Caco-2 (cell line): ENCODE measurements around the gene COL4A3. TPM values are rescaled to one million over a fixed set of nuclear protein-coding genes. Genes with fewer than 3 reads are reported as not detected.

ENCODE experiments used
- BruUV-seq: library from RNA; stranded (reverse); fragments of 400-500 nt; replicated peaks from 2 replicates; lab custom pipeline; 2021; lab: Mats Ljungman, UMichigan
- CTCF ChIA-PET: fragments of 300-600 bp; sonication (Branson Sonifier 250); formaldehyde crosslinking; loops from one replicate; lab custom pipeline; 2022; ENCODE audit warnings: antibody characterized with exemption; lab: Charles Lee
- POLR2A ChIA-PET: fragments of 300-600 bp; sonication (Branson Sonifier 250); formaldehyde crosslinking; loops from one replicate; lab custom pipeline; 2022; ENCODE audit warnings: antibody characterized with exemption; lab: Charles Lee
- DNase-seq, 2 experiments: peaks; one replicate each; pipeline versions ENCODE4 v3.0.0 to v3.0.0-alpha.2; 2020 to 2022
- H3K27me3 ChIP-seq: replicated peaks from 2 replicates; pipeline ENCODE4 v1.6.0; 2011; ENCODE audit warnings: low read length; ENCODE audit not compliant: control insufficient read depth, insufficient read depth
- H3K36me3 ChIP-seq: 2 replicates; pipeline ENCODE4 v1.5.1; 2011; ENCODE audit warnings: low read length; ENCODE audit not compliant: control insufficient read depth, insufficient read depth
- H3K4me1 ChIP-seq: fragments of 250-450 bp; sonication (Bioruptor Pico); 2 replicates; pipeline ENCODE4 v1.5.1; 2020; ENCODE audit warnings: mild to moderate bottlenecking
- H3K4me3 ChIP-seq: 2 replicates; pipeline ENCODE4 v1.5.1; 2011; ENCODE audit warnings: low read depth, mild to moderate bottlenecking, control low read depth, low read length
- H3K9me3 ChIP-seq: fragments of 250-450 bp; sonication (Bioruptor Pico); 2 replicates; pipeline ENCODE4 v1.5.1; 2020; ENCODE audit warnings: mild to moderate bottlenecking, moderate library complexity
- H3K27ac Mint-ChIP-seq: one replicate; pipeline ENCODE4 v1.8.0; 2022; ENCODE audit warnings: mixed read lengths; ENCODE audit not compliant: unreplicated experiment
- H3K27me3 Mint-ChIP-seq: one replicate; pipeline ENCODE4 v1.8.0; 2022; ENCODE audit warnings: mixed read lengths; ENCODE audit not compliant: insufficient read depth, unreplicated experiment
- H3K36me3 Mint-ChIP-seq: one replicate; pipeline ENCODE4 v1.8.0; 2022; ENCODE audit warnings: mild to moderate bottlenecking, mixed read lengths; ENCODE audit not compliant: insufficient read depth, unreplicated experiment
- H3K4me1 Mint-ChIP-seq: one replicate; pipeline ENCODE4 v1.8.0; 2022; ENCODE audit warnings: low read depth, mixed read lengths; ENCODE audit not compliant: unreplicated experiment
- H3K4me3 Mint-ChIP-seq: one replicate; pipeline ENCODE4 v1.8.0; 2022; ENCODE audit warnings: mild to moderate bottlenecking, moderate library complexity, mixed read lengths; ENCODE audit not compliant: unreplicated experiment
- H3K9me3 Mint-ChIP-seq: one replicate; pipeline ENCODE4 v1.8.0; 2022; ENCODE audit warnings: mixed read lengths; ENCODE audit not compliant: unreplicated experiment
- intact Hi-C: fragments of 100-400 bp; cut with micrococcal nuclease; formaldehyde crosslinking; loops from one replicate; pipeline ENCODE4 v1.10.0; 2022; ENCODE audit not compliant: unreplicated experiment
- total RNA-seq: library from RNA; stranded (reverse); gene quantifications from 2 replicates; pipeline ENCODE4 v1.2.3, GENCODE V29; 2022
- TF ChIP-seq, protein P1 (sequence below), 2 experiments: fragments of 200-600 bp in 1 of 2; IDR thresholded peaks; 1 replicate in 1 of 2; 2 replicates in 1 of 2; pipeline versions ENCODE4 v1.5.1 to v1.8.0; 2011 to 2022; ENCODE audit warnings: antibody characterized with exemption in 1 of 2, control low read depth in 1 of 2, inconsistent platforms in 1 of 2, low read depth in 1 of 2, low read length in 1 of 2, mild to moderate bottlenecking in 1 of 2, moderate library complexity in 1 of 2; ENCODE audit not compliant: insufficient read depth in 1 of 2, severe bottlenecking in 1 of 2, unreplicated experiment in 1 of 2

The COL4A3 gene
- total RNA-seq, 1 experiment from 2014 or later: 4.2 TPM

DNA sequence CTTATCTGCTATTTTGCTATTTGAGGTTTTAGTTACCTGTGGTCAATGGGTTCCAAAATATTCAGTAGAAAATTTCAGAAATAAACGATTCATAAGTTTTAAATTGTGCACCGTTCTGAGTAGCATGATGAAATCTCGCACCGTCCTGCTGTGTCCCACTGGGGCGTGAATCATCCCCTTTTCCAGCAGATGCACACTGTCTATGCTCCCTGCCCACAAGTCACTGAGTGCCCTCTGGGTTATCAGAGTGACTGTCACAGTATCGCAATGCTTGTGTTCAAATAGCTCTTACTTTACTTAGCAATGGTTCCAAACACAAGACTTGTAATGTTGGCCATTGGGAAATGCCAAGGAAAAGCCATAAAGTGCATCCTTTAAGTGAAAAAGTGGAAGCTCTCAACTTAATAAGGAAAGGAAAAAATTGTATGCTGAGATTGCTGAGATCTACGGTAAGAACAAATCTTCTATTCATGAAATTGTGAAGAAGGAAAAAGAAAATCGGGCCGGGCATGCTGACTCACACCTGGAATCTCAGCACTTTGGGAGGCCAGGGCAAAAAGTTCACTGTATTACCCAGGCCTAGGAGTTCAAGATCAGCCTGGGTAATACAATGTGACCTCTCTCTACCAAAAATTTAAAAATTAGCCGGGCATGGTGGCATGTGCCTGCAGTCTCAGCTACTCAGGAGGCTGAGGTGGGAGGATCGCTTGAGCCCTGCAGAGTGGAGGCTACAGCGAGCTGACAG, 13.3 kb downstream of the COL4A3 start:
- TF ChIP-seq, protein P1, sequence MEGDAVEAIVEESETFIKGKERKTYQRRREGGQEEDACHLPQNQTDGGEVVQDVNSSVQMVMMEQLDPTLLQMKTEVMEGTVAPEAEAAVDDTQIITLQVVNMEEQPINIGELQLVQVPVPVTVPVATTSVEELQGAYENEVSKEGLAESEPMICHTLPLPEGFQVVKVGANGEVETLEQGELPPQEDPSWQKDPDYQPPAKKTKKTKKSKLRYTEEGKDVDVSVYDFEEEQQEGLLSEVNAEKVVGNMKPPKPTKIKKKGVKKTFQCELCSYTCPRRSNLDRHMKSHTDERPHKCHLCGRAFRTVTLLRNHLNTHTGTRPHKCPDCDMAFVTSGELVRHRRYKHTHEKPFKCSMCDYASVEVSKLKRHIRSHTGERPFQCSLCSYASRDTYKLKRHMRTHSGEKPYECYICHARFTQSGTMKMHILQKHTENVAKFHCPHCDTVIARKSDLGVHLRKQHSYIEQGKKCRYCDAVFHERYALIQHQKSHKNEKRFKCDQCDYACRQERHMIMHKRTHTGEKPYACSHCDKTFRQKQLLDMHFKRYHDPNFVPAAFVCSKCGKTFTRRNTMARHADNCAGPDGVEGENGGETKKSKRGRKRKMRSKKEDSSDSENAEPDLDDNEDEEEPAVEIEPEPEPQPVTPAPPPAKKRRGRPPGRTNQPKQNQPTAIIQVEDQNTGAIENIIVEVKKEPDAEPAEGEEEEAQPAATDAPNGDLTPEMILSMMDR (IDR thresholded peaks at IDR 0.05; ENCODE audit: insufficient read depth in 1 of 2, low read depth in 1 of 2, low read length in 1 of 2, severe bottlenecking in 1 of 2, unreplicated experiment in 1 of 2): no peak
- DNase-seq: no peak
- POLR2A ChIA-PET: no interaction called here

DNA sequence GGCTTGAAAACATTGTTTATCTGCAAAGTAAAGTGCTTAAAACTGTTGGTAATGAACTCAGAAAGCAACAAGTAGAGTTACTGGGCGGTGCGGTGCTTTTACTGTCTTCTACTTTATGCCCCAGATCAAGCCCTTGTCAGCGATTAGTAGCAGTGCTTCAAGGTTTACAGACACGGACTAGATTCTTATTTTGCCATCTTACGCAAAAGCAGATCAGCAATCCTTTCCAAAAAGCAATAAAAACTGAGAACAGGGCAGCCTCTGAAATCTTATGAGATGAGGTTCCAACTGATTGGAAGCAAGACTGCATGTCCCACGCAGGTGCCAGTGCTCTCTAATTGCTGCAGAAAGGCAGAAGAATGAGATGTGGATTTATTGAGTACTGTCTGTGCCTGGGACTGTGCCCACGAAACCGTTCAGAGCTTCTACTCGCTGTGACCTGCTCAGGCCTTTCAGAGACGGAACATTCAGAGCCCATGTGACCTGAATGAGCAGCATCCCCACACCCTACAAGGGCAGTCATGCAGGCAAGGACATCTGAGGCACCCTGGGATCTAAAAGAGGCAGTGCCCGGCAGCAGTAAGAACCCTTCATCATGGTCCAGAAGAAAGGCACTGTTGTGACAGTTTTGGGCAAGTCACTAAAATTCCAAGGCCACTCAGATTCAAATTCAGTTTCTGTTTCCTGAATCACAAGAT, 15.7 kb downstream of the COL4A3 start:
- intact Hi-C loops: no loop called here
- no peak overlapping the region for H3K4me3 ChIP-seq
- no peaks in the 10 kb centered on the region for H3K9me3 ChIP-seq
- Mint-ChIP-seq H3K27me3 (no peaks in the 10 kb centered on the region), H3K36me3 (no peaks in the 10 kb centered on the region), H3K27ac (no peak overlapping the region), H3K4me1 (no peaks in the 10 kb centered on the region), H3K9me3 (no peaks in the 10 kb centered on the region), H3K4me3 (no peak overlapping the region)
- H3K4me1 ChIP-seq: no peaks in the 10 kb centered on the region
- H3K27me3 ChIP-seq: no peaks in the 10 kb centered on the region
- BruUV-seq: no TSS peak
- H3K36me3 ChIP-seq: no peaks in the 10 kb centered on the region
- TF ChIP-seq, protein P1 (IDR thresholded peaks at IDR 0.05; ENCODE audit: insufficient read depth in 1 of 2, low read depth in 1 of 2, low read length in 1 of 2, severe bottlenecking in 1 of 2, unreplicated experiment in 1 of 2): no peak
- POLR2A ChIA-PET: no interaction called here
- DNase-seq: no peak
- CTCF ChIA-PET: no interaction called here

More for the DNA sequence above, 13.3 kb downstream of the COL4A3 start:
- H3K4me3 ChIP-seq: no peak overlapping the region
- Mint-ChIP-seq H3K36me3 (no peaks in the 10 kb centered on the region), H3K27me3 (no peaks in the 10 kb centered on the region), H3K4me1 (no peaks in the 10 kb centered on the region), H3K9me3 (no peaks in the 10 kb centered on the region), H3K27ac (no peak overlapping the region), H3K4me3 (no peak overlapping the region)
- no peaks in the 10 kb centered on the region for H3K36me3 ChIP-seq
- intact Hi-C loops: no loop called here
- no peaks in the 10 kb centered on the region for H3K9me3 ChIP-seq
- H3K4me1 ChIP-seq: no peaks in the 10 kb centered on the region
- H3K27me3 ChIP-seq: no peaks in the 10 kb centered on the region
- CTCF ChIA-PET: no interaction called here
- BruUV-seq: no TSS peak

DNA sequence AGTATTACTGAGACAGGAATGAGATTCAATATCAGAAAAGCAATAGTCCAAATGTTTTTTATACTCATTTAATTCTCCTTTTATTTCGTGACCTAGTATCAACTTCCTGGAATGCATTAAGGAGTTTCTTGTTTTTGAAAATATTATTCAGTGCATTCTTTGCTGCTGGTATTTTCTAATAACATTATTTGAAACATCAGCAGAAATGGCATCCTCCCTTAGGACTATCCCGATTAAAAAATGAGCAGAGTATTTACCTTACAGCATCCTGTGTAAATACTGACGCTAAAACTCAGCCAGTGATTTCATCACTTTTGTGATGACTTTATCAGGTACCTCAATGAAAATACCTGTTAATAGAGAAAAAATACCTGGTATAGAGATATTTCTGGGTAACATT, 16.3 kb downstream of the COL4A3 start:
- intact Hi-C loops: no loop called here
- no peaks in the 10 kb centered on the region for H3K27me3 ChIP-seq
- no peaks in the 10 kb centered on the region for H3K9me3 ChIP-seq
- CTCF ChIA-PET: no interaction called here
- H3K4me3 ChIP-seq: no peak overlapping the region
- no peaks in the 10 kb centered on the region for H3K9me3 Mint-ChIP-seq
- POLR2A ChIA-PET: no interaction called here
- H3K4me1 ChIP-seq: no peaks in the 10 kb centered on the region
- H3K4me3 Mint-ChIP-seq: no peak overlapping the region
- no peaks in the 10 kb centered on the region for H3K36me3 ChIP-seq
- no peaks in the 10 kb centered on the region for H3K27me3 Mint-ChIP-seq
- no peaks in the 10 kb centered on the region for H3K4me1 Mint-ChIP-seq
- H3K27ac Mint-ChIP-seq: no peak overlapping the region
- no peaks in the 10 kb centered on the region for H3K36me3 Mint-ChIP-seq
- DNase-seq: no peak
- TF ChIP-seq, protein P1 (IDR thresholded peaks at IDR 0.05; ENCODE audit: insufficient read depth in 1 of 2, low read depth in 1 of 2, low read length in 1 of 2, severe bottlenecking in 1 of 2, unreplicated experiment in 1 of 2): no peak
- BruUV-seq: no TSS peak
